HEK293 (cell line): ENCODE data around the gene ABHD17B.

Experiments used
- CTCF ChIP-seq: fragments of 450-650 bp; formaldehyde crosslinking; IDR thresholded peaks from 2 replicates; pipeline ENCODE4 v1.5.1; 2016; ENCODE audit warnings: missing biosample characterization, missing genetic modification characterization
- REST ChIP-seq: fragments of 450-650 bp; formaldehyde crosslinking; IDR thresholded peaks from 2 replicates; pipeline ENCODE4 v1.5.1; 2016; ENCODE audit warnings: missing biosample characterization, missing genetic modification characterization
- ZNF362 ChIP-seq: fragments of 450-650 bp; formaldehyde crosslinking; IDR thresholded peaks from 2 replicates; pipeline ENCODE4 v1.5.1; 2016; ENCODE audit warnings: missing biosample characterization, missing genetic modification characterization

GRCh38 chr9:71884005-71884404, 27.0 kb downstream of the ABHD17B start:
- no peak for TF ChIP-seq ZNF362 (tag by site-specific recombination)
- no peak for TF ChIP-seq CTCF
- no peak for TF ChIP-seq REST (tag by site-specific recombination)
